Liver (tissue), 9 donors: ENCODE measurements around the gene COX18. TPM values are rescaled to one million over a fixed set of nuclear protein-coding genes. Genes with fewer than 3 reads are reported as not detected.

Experiments
- DNase-seq: peaks from one replicate; pipeline ENCODE4 v3.0.0-alpha.2; 2017; ENCODE audit warnings: low spot score
- H3K27ac ChIP-seq, 2 donors: one replicate each; pipeline ENCODE4 v1.7.0; 2013; ENCODE audit warnings: inconsistent platforms in 2 of 2, low read length in 2 of 2, control low read depth in 1 of 2, low read depth in 1 of 2, mild to moderate bottlenecking in 1 of 2
- H3K27me3 ChIP-seq, 4 donors: one replicate each; pipeline versions ENCODE4 v1.6.1 to v1.7.0; 2013; ENCODE audit warnings: low read length in 3 of 4, inconsistent platforms in 1 of 4, mild to moderate bottlenecking in 1 of 4, moderate library complexity in 1 of 4; ENCODE audit not compliant: control insufficient read depth in 4 of 4, insufficient read depth in 4 of 4
- H3K36me3 ChIP-seq, 4 donors: one replicate each; pipeline versions ENCODE4 v1.6.1 to v1.7.0; 2013; ENCODE audit warnings: low read length in 3 of 4, mild to moderate bottlenecking in 3 of 4, low read depth in 1 of 4, moderate library complexity in 1 of 4; ENCODE audit not compliant: control insufficient read depth in 4 of 4, insufficient read depth in 3 of 4
- H3K4me1 ChIP-seq, 4 donors: one replicate each; pipeline versions ENCODE4 v1.6.1 to v1.7.0; 2013; ENCODE audit warnings: low read length in 3 of 4, mild to moderate bottlenecking in 3 of 4, moderate library complexity in 1 of 4; ENCODE audit not compliant: control insufficient read depth in 4 of 4, insufficient read depth in 4 of 4
- H3K4me3 ChIP-seq, 3 donors: one replicate each; pipeline versions ENCODE4 v1.6.1 to v1.7.0; 2013; ENCODE audit warnings: low read length in 3 of 3, control low read depth in 1 of 3, low read depth in 1 of 3, mild to moderate bottlenecking in 1 of 3
- H3K9ac ChIP-seq, 2 donors: one replicate each; pipeline ENCODE4 v1.7.0; 2013; ENCODE audit warnings: low read length in 2 of 2, mild to moderate bottlenecking in 2 of 2, moderate library complexity in 2 of 2, control low read depth in 1 of 2, low read depth in 1 of 2
- H3K9me3 ChIP-seq, 4 donors: one replicate each; pipeline versions ENCODE4 v1.6.1 to v1.7.0; 2013; ENCODE audit warnings: low read length in 3 of 4; ENCODE audit not compliant: control insufficient read depth in 4 of 4
- FOXA2 ChIP-seq: IDR thresholded peaks from 2 replicates; pipeline ENCODE4 v1.6.1; 2016; ENCODE audit warnings: antibody characterized with exemption
- GABPA ChIP-seq, 2 donors: IDR thresholded peaks in 1 of 2; conservative IDR thresholded peaks in 1 of 2; 2 replicates each; pipeline ENCODE4 v1.6.1; 2016; ENCODE audit warnings: antibody characterized with exemption in 2 of 2, mild to moderate bottlenecking in 1 of 2, moderate library complexity in 1 of 2
- HNF4A ChIP-seq, 2 donors: conservative IDR thresholded peaks; 2 replicates each; pipeline ENCODE4 v1.6.1; 2016; ENCODE audit warnings: antibody characterized with exemption in 2 of 2, mild to moderate bottlenecking in 2 of 2
- HNF4G ChIP-seq: IDR thresholded peaks from 2 replicates; pipeline ENCODE4 v1.6.1; 2016; ENCODE audit warnings: antibody characterized with exemption
- JUND ChIP-seq, 2 donors: IDR thresholded peaks; 2 replicates each; pipeline ENCODE4 v1.6.1; 2016; ENCODE audit warnings: antibody characterized with exemption in 2 of 2
- NR2F2 ChIP-seq: IDR thresholded peaks from 2 replicates; pipeline ENCODE4 v1.6.1; 2016; ENCODE audit warnings: antibody characterized with exemption
- RAD21 ChIP-seq, 2 donors: IDR thresholded peaks; 2 replicates each; pipeline ENCODE4 v1.6.1; 2016; ENCODE audit warnings: antibody characterized with exemption in 2 of 2, mild to moderate bottlenecking in 2 of 2
- SP1 ChIP-seq: IDR thresholded peaks from 2 replicates; pipeline ENCODE4 v1.6.1; 2018; ENCODE audit warnings: antibody characterized with exemption, mild to moderate bottlenecking
- TAF1 ChIP-seq: conservative IDR thresholded peaks from 2 replicates; pipeline ENCODE4 v1.6.1; 2016; ENCODE audit warnings: antibody characterized with exemption, mild to moderate bottlenecking
- YY1 ChIP-seq: IDR thresholded peaks from 2 replicates; pipeline ENCODE4 v1.6.1; 2016; ENCODE audit warnings: antibody characterized with exemption, mild to moderate bottlenecking
- WGBS: extraction: QIAGEN DNeasy Blood & Tissue Kit; methylation state at CpG from one replicate; pipeline ENCODE4 v1.1.7; 2013; 5-methylcytosine and 5-hydroxymethylcytosine counted together
- polyA plus RNA-seq, 2 donors: library from polyadenylated mRNA; stranded (reverse) in 1 of 2; unstranded in 1 of 2; fragments of 200-250 nt in 1 of 2; fragments of >200 nt in 1 of 2; fragmentation: Nextera tagmentation in 1 of 2; extraction: Ambion mirVana in 1 of 2; gene quantifications; one replicate each; pipeline versions ENCODE4 v1.2.1 to v1.2.3, GENCODE V29; 2013 to 2015
- total RNA-seq, 2 donors: library from RNA; depleted of rRNA; stranded (reverse); fragments of >200 nt; gene quantifications; one replicate each; pipeline ENCODE4 v1.2.3, GENCODE V29; 2014
- TF ChIP-seq, protein P1 (sequence below): fragments of 150-350 bp; IDR thresholded peaks from 2 replicates; pipeline ENCODE4 v1.5.1; 2017; ENCODE audit warnings: improper control_type of control experiment, low read depth, low read length; ENCODE audit not compliant: missing input control
- TF ChIP-seq, protein P2 (sequence below): IDR thresholded peaks from 2 replicates; pipeline ENCODE4 v1.6.1; 2016; ENCODE audit warnings: antibody characterized with exemption
- TF ChIP-seq, protein P3 (sequence below): IDR thresholded peaks from 2 replicates; pipeline ENCODE4 v1.6.1; 2016; ENCODE audit warnings: antibody characterized with exemption
- TF ChIP-seq, protein P4 (sequence below): IDR thresholded peaks from 2 replicates; pipeline ENCODE4 v1.6.1; 2016; ENCODE audit warnings: antibody characterized with exemption, mild to moderate bottlenecking
- TF ChIP-seq, protein P5 (sequence below): IDR thresholded peaks from 2 replicates; pipeline ENCODE4 v1.6.1; 2016; ENCODE audit warnings: antibody characterized with exemption
- donor health status: healthy.
- donor health status: healthy.
- donor health status: healthy.
- donor health status: healthy.
- donor health status: healthy.

COX18 gene
- total and polyA plus RNA-seq, 4 donors, result 6.2 to 27.3 (median 18.4) TPM

DNA sequence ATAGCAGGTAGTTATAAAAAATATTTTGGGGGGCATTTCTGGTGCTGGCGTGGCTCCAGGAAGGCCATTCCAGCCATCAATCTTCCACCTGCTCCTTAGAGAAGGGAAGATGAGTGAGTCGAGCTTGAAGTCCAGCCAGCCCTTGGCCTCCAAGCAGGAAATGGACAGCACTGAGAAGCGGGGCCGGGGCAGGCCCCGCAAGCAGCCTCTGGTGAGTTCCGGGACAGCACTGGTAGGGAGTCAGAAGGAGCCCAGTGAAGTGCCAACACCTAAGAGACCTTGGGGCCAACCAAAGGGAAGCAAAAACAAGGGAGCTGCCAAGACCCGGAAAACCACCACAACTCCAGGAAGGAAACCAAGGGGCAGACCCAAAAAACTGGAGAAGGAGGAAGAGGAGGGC is 29.2 kb upstream of the COX18 start:
- Histone ChIP-seq H3K9me3 (no peaks in the 10 kb centered on the region), H3K9ac (no peak overlapping the region), H3K27me3 (no peaks in the 10 kb centered on the region), H3K36me3 (peaks cover 7 to 49% (median 32%) of the 10 kb centered on the region in 4 donors), H3K4me3 (no peak overlapping the region), H3K4me1 (peaks cover 0 to 6% (median 3%) of the 10 kb centered on the region in 4 donors), H3K27ac (no peak overlapping the region)
- TF ChIP-seq FOXA2, result no peak
- no peak for TF ChIP-seq TAF1
- TF ChIP-seq, protein P1, sequence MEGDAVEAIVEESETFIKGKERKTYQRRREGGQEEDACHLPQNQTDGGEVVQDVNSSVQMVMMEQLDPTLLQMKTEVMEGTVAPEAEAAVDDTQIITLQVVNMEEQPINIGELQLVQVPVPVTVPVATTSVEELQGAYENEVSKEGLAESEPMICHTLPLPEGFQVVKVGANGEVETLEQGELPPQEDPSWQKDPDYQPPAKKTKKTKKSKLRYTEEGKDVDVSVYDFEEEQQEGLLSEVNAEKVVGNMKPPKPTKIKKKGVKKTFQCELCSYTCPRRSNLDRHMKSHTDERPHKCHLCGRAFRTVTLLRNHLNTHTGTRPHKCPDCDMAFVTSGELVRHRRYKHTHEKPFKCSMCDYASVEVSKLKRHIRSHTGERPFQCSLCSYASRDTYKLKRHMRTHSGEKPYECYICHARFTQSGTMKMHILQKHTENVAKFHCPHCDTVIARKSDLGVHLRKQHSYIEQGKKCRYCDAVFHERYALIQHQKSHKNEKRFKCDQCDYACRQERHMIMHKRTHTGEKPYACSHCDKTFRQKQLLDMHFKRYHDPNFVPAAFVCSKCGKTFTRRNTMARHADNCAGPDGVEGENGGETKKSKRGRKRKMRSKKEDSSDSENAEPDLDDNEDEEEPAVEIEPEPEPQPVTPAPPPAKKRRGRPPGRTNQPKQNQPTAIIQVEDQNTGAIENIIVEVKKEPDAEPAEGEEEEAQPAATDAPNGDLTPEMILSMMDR, result no peak
- no peak for TF ChIP-seq HNF4A (conservative IDR thresholded peaks at IDR 0.05)
- no peak for TF ChIP-seq JUND (IDR thresholded peaks at IDR 0.05)
- TF ChIP-seq NR2F2, result no peak
- TF ChIP-seq, protein P2, sequence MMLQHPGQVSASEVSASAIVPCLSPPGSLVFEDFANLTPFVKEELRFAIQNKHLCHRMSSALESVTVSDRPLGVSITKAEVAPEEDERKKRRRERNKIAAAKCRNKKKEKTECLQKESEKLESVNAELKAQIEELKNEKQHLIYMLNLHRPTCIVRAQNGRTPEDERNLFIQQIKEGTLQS, result no peak
- TF ChIP-seq GABPA (IDR thresholded peaks at IDR 0.05 in 1 of 2, conservative IDR thresholded peaks at IDR 0.05 in 1 of 2), result no peak
- TF ChIP-seq, protein P3, sequence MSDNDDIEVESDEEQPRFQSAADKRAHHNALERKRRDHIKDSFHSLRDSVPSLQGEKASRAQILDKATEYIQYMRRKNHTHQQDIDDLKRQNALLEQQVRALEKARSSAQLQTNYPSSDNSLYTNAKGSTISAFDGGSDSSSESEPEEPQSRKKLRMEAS, result no peak
- TF ChIP-seq, protein P4, sequence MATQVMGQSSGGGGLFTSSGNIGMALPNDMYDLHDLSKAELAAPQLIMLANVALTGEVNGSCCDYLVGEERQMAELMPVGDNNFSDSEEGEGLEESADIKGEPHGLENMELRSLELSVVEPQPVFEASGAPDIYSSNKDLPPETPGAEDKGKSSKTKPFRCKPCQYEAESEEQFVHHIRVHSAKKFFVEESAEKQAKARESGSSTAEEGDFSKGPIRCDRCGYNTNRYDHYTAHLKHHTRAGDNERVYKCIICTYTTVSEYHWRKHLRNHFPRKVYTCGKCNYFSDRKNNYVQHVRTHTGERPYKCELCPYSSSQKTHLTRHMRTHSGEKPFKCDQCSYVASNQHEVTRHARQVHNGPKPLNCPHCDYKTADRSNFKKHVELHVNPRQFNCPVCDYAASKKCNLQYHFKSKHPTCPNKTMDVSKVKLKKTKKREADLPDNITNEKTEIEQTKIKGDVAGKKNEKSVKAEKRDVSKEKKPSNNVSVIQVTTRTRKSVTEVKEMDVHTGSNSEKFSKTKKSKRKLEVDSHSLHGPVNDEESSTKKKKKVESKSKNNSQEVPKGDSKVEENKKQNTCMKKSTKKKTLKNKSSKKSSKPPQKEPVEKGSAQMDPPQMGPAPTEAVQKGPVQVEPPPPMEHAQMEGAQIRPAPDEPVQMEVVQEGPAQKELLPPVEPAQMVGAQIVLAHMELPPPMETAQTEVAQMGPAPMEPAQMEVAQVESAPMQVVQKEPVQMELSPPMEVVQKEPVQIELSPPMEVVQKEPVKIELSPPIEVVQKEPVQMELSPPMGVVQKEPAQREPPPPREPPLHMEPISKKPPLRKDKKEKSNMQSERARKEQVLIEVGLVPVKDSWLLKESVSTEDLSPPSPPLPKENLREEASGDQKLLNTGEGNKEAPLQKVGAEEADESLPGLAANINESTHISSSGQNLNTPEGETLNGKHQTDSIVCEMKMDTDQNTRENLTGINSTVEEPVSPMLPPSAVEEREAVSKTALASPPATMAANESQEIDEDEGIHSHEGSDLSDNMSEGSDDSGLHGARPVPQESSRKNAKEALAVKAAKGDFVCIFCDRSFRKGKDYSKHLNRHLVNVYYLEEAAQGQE, result no peak
- TF ChIP-seq, protein P5, sequence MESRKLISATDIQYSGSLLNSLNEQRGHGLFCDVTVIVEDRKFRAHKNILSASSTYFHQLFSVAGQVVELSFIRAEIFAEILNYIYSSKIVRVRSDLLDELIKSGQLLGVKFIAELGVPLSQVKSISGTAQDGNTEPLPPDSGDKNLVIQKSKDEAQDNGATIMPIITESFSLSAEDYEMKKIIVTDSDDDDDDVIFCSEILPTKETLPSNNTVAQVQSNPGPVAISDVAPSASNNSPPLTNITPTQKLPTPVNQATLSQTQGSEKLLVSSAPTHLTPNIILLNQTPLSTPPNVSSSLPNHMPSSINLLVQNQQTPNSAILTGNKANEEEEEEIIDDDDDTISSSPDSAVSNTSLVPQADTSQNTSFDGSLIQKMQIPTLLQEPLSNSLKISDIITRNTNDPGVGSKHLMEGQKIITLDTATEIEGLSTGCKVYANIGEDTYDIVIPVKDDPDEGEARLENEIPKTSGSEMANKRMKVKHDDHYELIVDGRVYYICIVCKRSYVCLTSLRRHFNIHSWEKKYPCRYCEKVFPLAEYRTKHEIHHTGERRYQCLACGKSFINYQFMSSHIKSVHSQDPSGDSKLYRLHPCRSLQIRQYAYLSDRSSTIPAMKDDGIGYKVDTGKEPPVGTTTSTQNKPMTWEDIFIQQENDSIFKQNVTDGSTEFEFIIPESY, result no peak
- TF ChIP-seq SP1, result no peak
- TF ChIP-seq RAD21 (IDR thresholded peaks at IDR 0.05), result no peak
- TF ChIP-seq HNF4G, result no peak
- TF ChIP-seq YY1, result no peak
- DNase-seq, result no peak
- 89% methylated on average over 7 of the region's 7 CpGs for WGBS

DNA sequence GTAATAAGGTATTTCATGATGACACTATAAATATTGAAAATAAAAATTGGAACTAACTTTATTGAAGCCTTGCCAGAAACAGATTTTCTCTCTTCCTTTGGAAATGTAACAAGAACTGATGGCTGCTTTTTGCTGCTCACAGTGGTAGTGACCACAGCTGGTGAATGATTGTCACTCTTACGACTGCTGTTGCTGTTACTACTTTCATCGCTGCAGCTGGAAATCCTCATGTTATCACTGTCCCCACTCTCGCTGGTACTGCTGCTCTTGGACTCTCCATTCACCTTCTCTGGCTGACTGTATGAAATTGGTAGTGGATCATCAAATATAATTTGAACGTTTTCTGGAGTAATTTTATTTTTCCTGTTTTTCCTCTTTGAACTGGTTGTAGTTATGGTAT is 28.5 kb upstream of the COX18 start:
- 90% methylated on average over 4 of the region's 4 CpGs for WGBS
- H3K27ac ChIP-seq, result no peak overlapping the region
- no peaks in the 10 kb centered on the region for H3K27me3 ChIP-seq
- no peak for TF ChIP-seq GABPA (IDR thresholded peaks at IDR 0.05 in 1 of 2, conservative IDR thresholded peaks at IDR 0.05 in 1 of 2)
- TF ChIP-seq, protein P5, result no peak
- TF ChIP-seq, protein P4, result no peak
- H3K4me1 ChIP-seq, result peaks cover 0 to 3% (median 1%) of the 10 kb centered on the region in 4 donors
- DNase-seq, result no peak
- H3K9me3 ChIP-seq, result no peaks in the 10 kb centered on the region
- no peak overlapping the region for H3K4me3 ChIP-seq
- H3K36me3 ChIP-seq, result peaks cover 7 to 51% (median 32%) of the 10 kb centered on the region in 4 donors
- H3K9ac ChIP-seq, result no peak overlapping the region
